C4-2B (cell line): Measurements from ENCODE around the gene PAQR4.

Experiments
- ZFX ChIP-seq: fragments of 450-650 bp; IDR thresholded peaks from 2 replicates; pipeline ENCODE4 v1.6.1; 2017
- TF ChIP-seq, protein P1 (sequence below): fragments of 450-650 bp; conservative IDR thresholded peaks from 2 replicates; pipeline ENCODE4 v1.5.1; 2017; ENCODE audit warnings: mild to moderate bottlenecking

DNA sequence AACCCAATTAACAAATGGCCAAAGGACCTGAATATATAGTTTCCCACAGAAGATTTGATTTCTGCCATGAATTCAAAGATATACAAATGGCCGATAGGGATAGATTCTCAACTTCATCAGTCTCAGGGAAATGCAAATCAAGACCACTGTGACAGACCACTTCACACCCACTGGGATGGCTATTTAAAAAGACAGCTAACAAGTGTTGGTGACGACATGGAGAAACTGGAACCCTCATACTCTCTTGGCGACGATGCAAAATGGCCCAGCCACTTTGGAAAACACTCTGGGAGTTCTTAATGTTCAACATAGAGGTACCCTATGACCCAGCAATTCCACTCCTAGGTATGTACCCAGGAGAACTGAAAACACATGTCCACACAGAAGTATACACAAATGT is 22.5 kb upstream of the PAQR4 start:
- TF ChIP-seq, protein P1, sequence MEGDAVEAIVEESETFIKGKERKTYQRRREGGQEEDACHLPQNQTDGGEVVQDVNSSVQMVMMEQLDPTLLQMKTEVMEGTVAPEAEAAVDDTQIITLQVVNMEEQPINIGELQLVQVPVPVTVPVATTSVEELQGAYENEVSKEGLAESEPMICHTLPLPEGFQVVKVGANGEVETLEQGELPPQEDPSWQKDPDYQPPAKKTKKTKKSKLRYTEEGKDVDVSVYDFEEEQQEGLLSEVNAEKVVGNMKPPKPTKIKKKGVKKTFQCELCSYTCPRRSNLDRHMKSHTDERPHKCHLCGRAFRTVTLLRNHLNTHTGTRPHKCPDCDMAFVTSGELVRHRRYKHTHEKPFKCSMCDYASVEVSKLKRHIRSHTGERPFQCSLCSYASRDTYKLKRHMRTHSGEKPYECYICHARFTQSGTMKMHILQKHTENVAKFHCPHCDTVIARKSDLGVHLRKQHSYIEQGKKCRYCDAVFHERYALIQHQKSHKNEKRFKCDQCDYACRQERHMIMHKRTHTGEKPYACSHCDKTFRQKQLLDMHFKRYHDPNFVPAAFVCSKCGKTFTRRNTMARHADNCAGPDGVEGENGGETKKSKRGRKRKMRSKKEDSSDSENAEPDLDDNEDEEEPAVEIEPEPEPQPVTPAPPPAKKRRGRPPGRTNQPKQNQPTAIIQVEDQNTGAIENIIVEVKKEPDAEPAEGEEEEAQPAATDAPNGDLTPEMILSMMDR, result no peak
- no peak for TF ChIP-seq ZFX
